ENCODE results near the gene ATP6V1B1.

The ATP6V1B1 gene

DNA sequence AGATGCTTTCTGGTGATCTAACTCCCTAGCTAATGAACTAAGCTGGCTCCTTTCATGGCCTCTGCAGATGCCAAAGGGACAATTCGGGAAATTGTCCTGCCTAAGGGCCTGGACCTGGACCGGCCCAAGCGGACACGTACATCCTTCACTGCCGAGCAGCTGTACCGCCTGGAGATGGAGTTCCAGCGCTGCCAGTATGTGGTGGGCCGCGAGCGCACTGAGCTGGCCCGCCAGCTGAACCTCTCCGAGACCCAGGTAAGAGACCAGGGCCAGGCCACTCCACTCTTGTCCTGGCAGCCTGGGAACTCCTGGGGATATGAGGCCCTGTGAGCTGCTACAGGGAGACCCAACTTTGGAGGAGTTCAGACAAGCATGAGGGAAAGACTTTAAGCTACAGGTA lies 14.7 kb upstream of the ATP6V1B1 start:
- DNase-seq (ENCODE audit: low read depth), result no peak
- no peak overlapping the region for H3K4me3 ChIP-seq (replicated peaks; ENCODE audit: low read depth, low read length)
- TF ChIP-seq, protein P1, sequence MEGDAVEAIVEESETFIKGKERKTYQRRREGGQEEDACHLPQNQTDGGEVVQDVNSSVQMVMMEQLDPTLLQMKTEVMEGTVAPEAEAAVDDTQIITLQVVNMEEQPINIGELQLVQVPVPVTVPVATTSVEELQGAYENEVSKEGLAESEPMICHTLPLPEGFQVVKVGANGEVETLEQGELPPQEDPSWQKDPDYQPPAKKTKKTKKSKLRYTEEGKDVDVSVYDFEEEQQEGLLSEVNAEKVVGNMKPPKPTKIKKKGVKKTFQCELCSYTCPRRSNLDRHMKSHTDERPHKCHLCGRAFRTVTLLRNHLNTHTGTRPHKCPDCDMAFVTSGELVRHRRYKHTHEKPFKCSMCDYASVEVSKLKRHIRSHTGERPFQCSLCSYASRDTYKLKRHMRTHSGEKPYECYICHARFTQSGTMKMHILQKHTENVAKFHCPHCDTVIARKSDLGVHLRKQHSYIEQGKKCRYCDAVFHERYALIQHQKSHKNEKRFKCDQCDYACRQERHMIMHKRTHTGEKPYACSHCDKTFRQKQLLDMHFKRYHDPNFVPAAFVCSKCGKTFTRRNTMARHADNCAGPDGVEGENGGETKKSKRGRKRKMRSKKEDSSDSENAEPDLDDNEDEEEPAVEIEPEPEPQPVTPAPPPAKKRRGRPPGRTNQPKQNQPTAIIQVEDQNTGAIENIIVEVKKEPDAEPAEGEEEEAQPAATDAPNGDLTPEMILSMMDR (IDR thresholded peaks at IDR 0.05; ENCODE audit: low read length, missing control alignments), result no peak

DNA sequence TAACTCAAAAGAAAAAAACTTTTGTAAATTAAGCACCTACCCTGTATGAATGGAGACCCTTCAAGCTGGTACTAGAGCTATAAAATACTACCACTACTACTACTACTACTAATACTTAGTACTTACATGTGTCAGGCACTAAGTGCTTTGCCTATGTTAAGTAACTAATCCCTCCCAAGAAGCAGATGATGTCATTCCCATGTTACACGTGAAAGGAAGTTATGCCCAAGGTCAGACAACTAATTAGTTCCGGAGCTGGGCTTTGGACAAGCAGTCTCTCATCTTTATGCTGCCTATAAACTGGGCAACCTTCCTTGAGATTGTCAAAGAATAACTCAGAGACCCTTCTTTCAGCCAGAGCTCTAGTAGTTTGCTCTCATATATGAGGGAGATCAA lies 13.9 kb upstream of the ATP6V1B1 start:
- no peak overlapping the region for H3K4me3 ChIP-seq (replicated peaks; ENCODE audit: low read depth, low read length)
- DNase-seq (ENCODE audit: low read depth), result peak; percentile 26
- TF ChIP-seq, protein P1 (IDR thresholded peaks at IDR 0.05; ENCODE audit: low read length, missing control alignments), result no peak

DNA sequence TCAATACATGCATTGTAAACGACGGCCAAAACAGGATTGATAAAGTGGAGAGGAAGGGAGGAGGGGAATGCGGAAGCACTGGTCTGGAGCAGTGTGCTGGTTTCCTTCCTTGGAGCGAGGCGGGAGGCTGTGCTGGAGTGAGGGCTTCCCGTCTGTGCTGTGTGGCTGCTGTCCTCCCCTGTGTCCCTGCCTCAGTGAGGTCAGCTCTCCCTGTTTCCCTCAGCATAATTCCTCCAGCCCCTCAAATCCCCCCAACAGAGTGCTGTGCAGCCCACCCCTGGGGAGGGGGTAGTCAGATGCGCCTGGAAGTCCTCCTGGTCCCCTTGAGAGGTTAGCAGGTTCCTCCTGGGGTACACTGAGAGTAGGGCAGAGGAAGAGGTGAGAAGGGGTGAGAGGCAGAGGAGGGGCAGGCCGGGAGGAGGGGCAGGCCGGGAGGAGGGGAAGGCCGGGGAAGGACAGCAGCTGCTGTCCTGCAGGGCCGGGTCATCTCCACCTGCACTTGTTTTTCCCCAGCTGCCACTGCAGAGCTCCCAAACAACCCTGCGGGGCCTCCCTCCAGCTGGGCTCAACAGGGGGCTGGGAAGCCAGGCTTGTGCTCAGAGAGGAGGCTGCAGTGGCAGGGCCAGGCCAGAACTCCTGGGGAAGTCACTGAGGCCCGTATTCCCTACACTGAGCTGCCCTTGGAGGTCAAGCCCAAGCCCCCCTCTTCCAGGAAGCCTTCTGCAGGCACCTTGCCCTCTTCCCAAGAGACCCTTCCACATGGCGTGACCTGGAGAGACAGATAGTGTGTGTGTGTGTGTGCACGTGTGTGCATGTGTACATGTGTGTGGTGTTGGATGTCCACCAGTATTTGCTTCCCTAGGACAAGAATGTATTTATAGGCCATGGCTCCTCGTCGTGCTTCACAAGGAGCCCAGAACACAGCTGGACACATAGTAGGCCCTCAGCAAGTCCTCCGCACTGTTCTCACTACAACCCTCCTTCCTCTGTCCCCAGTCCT lies 13.2 kb upstream of the ATP6V1B1 start:
- no peak overlapping the region for H3K4me3 ChIP-seq (replicated peaks; ENCODE audit: low read depth, low read length)
- no peak for DNase-seq (ENCODE audit: low read depth)
- TF ChIP-seq, protein P1 (IDR thresholded peaks at IDR 0.05; ENCODE audit: low read length, missing control alignments), result no peak

DNA sequence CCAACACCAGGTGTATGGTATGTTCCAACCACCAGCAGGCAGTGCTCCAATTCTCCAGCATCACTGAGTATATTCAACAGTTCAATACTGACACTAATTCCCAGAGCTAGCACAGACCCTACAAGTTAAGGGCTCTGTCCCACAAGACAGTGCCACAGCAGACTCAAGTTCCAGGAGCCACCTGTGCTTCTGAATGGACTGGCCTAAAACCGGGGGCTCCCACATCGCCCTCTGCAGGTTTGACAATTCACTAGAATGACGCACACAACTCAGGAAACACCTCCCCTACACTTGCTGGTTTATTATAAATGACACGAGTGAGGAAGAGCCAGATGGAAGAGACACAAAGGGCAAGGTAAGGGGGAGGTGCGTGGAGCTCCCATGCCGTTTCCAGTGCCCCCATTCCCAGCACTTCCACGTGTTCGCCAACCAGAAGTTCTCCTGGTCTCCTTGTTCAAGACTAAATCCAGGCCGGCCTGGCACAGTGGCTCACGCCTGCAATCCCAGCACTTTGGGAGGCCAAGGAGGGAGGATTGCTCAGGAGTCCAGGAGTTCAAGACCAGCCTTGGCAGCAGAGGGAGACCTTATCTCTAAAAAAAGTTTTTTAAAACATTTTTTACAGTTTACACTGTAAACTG lies 12.2 kb upstream of the ATP6V1B1 start:
- no peak overlapping the region for H3K4me3 ChIP-seq (replicated peaks; ENCODE audit: low read depth, low read length)
- TF ChIP-seq, protein P1 (IDR thresholded peaks at IDR 0.05; ENCODE audit: low read length, missing control alignments), result peak; percentile 25
- no peak for DNase-seq (ENCODE audit: low read depth)

DNA sequence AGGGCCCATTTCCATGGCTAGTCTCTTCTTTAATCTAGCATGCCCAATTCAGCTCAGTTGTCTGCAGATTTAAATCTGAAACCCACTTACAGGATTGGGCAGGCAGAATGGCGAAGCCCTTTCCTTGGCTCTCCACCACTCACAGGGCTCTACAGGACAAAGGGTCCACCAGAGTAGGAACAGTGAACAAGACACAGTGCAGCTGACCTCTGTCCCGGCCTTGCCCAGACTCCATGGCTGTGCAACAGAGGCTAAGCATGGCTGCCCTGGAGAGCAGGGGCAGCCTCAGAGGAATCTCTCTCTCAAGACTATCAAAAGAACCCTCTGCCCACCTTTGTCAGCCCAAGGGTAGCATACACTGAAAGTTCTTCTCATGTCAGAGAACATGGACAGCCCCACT lies 9.7 kb upstream of the ATP6V1B1 start:
- TF ChIP-seq, protein P1 (IDR thresholded peaks at IDR 0.05; ENCODE audit: low read length, missing control alignments), result no peak
- no peak for DNase-seq (ENCODE audit: low read depth)
- H3K4me3 ChIP-seq (replicated peaks; ENCODE audit: low read depth, low read length), result no peak overlapping the region

DNA sequence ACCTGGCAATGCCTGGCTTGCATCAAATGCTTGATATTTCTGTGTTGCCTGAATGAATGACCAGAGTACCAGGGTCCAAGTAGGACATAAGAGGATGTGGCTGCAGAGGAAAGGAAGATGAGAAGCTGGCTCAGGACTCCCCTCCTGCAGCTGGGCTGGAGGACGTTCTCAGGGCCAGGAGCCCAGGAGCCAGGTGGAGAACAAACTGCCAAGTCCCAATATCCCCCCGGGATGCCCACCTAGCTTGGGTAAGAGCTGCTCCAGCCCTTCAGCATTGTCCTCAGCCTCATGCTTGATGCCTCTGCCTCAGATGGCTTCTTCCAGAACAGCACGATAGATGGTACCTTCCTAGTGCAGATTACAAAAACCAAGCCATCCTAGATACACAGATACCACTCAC lies 8.6 kb upstream of the ATP6V1B1 start:
- no peak overlapping the region for H3K4me3 ChIP-seq (replicated peaks; ENCODE audit: low read depth, low read length)
- DNase-seq (ENCODE audit: low read depth), result no peak
- TF ChIP-seq, protein P1 (IDR thresholded peaks at IDR 0.05; ENCODE audit: low read length, missing control alignments), result no peak
